ENCODE measurements around the gene MYLK3. TPM values are rescaled to one million over a fixed set of nuclear protein-coding genes. Genes with fewer than 3 reads are reported as not detected.
"Not testable (repeated sequence)": the region's sequence is repeated elsewhere in the genome, so short reads cannot be mapped to it uniquely, and the experiment has no call there.

MYLK3 gene
- total RNA-seq, 2 experiments from 2014 or later: 0.11 TPM; not detected in 1

- peaks cover 15% of the 10 kb centered on the region for H3K4me1 Mint-ChIP-seq (ENCODE audit: low read depth)
- ATAC-seq: no peak
- ChIA-PET CTCF (interaction anchor here (1.1 to 1.6 kb wide), 2 partner anchors 69 to 123 kb away, joined by 3 to 6 read pairs; no protein-coding TSS in a partner anchor), POLR2A (interaction anchor here (0.6 kb wide), 1 partner anchor 71 kb away, joined by 3 read pairs; no protein-coding TSS in a partner anchor)
- no peak overlapping the region for H3K4me3 Mint-ChIP-seq
- no peak for DNase-seq
- no peak overlapping the region for H3K27ac Mint-ChIP-seq
- no peaks in the 10 kb centered on the region for H3K27me3 Mint-ChIP-seq
- peaks cover 9% of the 10 kb centered on the region for H3K9me3 Mint-ChIP-seq
- intact Hi-C loops (cut with micrococcal nuclease): no loop called here
- H3K36me3 Mint-ChIP-seq (ENCODE audit: low read depth): peaks cover 2% of the 10 kb centered on the region
- TF ChIP-seq CTCF (IDR thresholded peaks at IDR 0.05): no peak
Measured at GRCh38 chr16:46785076-46785845, 37.1 kb upstream of the MYLK3 start.

GRCh38 chr16:46784569-46784968 is 36.4 kb upstream of the MYLK3 start:
- H3K9me3 Mint-ChIP-seq; intact Hi-C loops (cut with micrococcal nuclease); H3K27me3 Mint-ChIP-seq; H3K36me3 Mint-ChIP-seq (ENCODE audit: low read depth); H3K4me3 Mint-ChIP-seq; H3K27ac Mint-ChIP-seq; DNase-seq; ATAC-seq: not testable (repeated sequence)
- POLR2A ChIA-PET: interaction anchor here (0.6 kb wide), 1 partner anchor 71 kb away, joined by 3 read pairs; no protein-coding TSS in a partner anchor
- H3K4me1 Mint-ChIP-seq (ENCODE audit: low read depth): peaks cover 11% of the 10 kb centered on the region
- CTCF ChIA-PET: interaction anchor here (1.6 kb wide), 1 partner anchor 69 kb away, joined by 6 read pairs; no protein-coding TSS in a partner anchor

GRCh38 chr16:46783800-46784199 is 35.7 kb upstream of the MYLK3 start:
- no peaks in the 10 kb centered on the region for H3K27me3 Mint-ChIP-seq
- POLR2A ChIA-PET: no interaction called here
- intact Hi-C loops (cut with micrococcal nuclease): no loop called here
- no peaks in the 10 kb centered on the region for H3K36me3 Mint-ChIP-seq (ENCODE audit: low read depth)
- TF ChIP-seq CTCF (IDR thresholded peaks at IDR 0.05): no peak
- H3K9me3 Mint-ChIP-seq: peaks cover 9% of the 10 kb centered on the region
- H3K27ac Mint-ChIP-seq: no peak overlapping the region
- H3K4me1 Mint-ChIP-seq (ENCODE audit: low read depth): peaks cover 7% of the 10 kb centered on the region
- ATAC-seq (no peak), DNase-seq (no peak)
- no peak overlapping the region for H3K4me3 Mint-ChIP-seq
- CTCF ChIA-PET: no interaction called here

GRCh38 chr16:46782320-46782719 is 34.2 kb upstream of the MYLK3 start:
- peaks cover 8% of the 10 kb centered on the region for H3K9me3 Mint-ChIP-seq
- H3K4me1 Mint-ChIP-seq (ENCODE audit: low read depth): peaks cover 4% of the 10 kb centered on the region
- H3K4me3 Mint-ChIP-seq: no peak overlapping the region
- CTCF ChIA-PET: no interaction called here
- H3K36me3 Mint-ChIP-seq (ENCODE audit: low read depth): no peaks in the 10 kb centered on the region
- H3K27ac Mint-ChIP-seq: no peak overlapping the region
- no peak for TF ChIP-seq CTCF (IDR thresholded peaks at IDR 0.05)
- H3K27me3 Mint-ChIP-seq: peaks cover under 1% of the 10 kb centered on the region
- intact Hi-C loops (cut with micrococcal nuclease): no loop called here
- DNase-seq: no peak
- ATAC-seq: no peak
- POLR2A ChIA-PET: no interaction called here

- ATAC-seq: no peak
- Mint-ChIP-seq H3K4me3 (no peak overlapping the region), H3K9me3 (no peaks in the 10 kb centered on the region), H3K4me1 (ENCODE audit: low read depth) (no peaks in the 10 kb centered on the region), H3K36me3 (ENCODE audit: low read depth) (no peaks in the 10 kb centered on the region), H3K27ac (no peak overlapping the region), H3K27me3 (peaks cover 1% of the 10 kb centered on the region)
- POLR2A ChIA-PET: no interaction called here
- no peak for TF ChIP-seq CTCF (IDR thresholded peaks at IDR 0.05)
- no peak for DNase-seq
- CTCF ChIA-PET: no interaction called here
- intact Hi-C loops (cut with micrococcal nuclease): no loop called here
Measured at GRCh38 chr16:46777804-46778203, 29.7 kb upstream of the MYLK3 start.

Data from activated CD8-positive, alpha-beta T cell treated with anti-CD3 and anti-CD28 coated beads for 36 hours (primary cell).